ENCODE measurements around the gene PCDHA13. TPM values are rescaled to one million over a fixed set of nuclear protein-coding genes. Genes with fewer than 3 reads are reported as not detected.

Gene PCDHA13
- total RNA-seq, 1 donor from 2014 or later, result 0.97 TPM

DNA sequence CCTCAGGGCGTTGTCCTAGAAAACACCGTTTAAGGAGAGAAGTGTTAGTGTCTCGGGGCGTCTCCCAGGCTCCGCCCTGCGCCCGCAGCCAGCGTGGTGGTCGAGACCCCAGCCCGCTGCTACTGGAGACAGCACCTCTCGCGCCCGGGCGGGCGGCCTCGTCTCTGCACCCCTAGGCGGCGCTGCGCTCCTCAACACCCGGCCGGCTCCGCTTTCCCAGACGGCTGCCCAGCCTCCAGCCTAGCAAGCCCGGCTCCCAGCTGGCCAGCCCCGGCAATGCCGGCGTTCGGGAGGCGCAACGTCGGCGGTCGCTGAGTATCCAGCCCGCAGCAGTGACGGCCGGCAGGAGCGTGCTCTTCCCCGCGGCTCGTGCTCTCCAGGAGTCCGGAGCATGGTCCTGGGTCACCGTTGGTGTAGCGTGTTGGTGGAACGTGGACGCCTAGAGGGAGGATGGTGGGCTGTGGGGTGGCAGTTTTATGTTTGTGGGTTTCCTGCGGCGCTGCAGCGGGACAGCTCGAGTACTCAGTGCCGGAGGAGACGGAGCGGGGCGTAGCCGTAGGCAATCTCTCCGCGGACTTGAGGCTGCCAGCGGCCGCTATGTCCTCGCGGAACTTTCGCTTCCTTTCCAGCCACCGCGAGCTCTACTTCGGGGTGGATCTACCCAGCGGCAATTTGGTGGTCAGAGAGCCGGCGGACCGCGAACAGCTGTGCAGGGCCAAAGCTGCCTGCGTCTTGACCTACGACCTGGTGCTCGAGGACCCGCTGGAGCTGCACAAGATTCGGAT is 44.7 kb downstream of the PCDHA13 start:
- intact Hi-C loops (cut with DNase I), result no loop called here

DNA sequence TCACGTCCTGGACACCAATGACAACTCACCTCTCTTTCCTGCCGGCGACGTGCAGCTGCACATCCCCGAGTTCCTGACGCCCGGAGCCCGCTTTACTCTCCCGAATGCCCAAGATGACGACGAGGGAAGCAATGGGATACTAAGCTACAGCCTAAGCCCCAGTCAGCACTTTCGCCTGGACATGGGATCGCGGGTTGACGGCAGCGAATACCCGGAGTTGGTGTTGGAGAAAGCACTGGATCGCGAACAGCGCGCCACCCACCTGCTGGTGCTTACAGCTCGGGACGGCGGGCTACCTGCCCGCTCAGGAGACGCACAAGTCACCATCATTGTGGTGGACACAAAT is 45.3 kb downstream of the PCDHA13 start:
- H3K27ac ChIP-seq, result peak overlapping the region; percentile 48
- H3K9me3 ChIP-seq, result no peaks in the 10 kb centered on the region
- peaks cover 9% of the 10 kb centered on the region for H3K4me1 ChIP-seq
- no peaks in the 10 kb centered on the region for H3K36me3 ChIP-seq
- peak overlapping the region; percentile 58 for H3K4me3 ChIP-seq
- TF ChIP-seq, protein P1, sequence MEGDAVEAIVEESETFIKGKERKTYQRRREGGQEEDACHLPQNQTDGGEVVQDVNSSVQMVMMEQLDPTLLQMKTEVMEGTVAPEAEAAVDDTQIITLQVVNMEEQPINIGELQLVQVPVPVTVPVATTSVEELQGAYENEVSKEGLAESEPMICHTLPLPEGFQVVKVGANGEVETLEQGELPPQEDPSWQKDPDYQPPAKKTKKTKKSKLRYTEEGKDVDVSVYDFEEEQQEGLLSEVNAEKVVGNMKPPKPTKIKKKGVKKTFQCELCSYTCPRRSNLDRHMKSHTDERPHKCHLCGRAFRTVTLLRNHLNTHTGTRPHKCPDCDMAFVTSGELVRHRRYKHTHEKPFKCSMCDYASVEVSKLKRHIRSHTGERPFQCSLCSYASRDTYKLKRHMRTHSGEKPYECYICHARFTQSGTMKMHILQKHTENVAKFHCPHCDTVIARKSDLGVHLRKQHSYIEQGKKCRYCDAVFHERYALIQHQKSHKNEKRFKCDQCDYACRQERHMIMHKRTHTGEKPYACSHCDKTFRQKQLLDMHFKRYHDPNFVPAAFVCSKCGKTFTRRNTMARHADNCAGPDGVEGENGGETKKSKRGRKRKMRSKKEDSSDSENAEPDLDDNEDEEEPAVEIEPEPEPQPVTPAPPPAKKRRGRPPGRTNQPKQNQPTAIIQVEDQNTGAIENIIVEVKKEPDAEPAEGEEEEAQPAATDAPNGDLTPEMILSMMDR (IDR thresholded peaks at IDR 0.05), result no peak
- DNase-seq (peak; percentile 47), ATAC-seq (peak; percentile 17 to 43)
- intact Hi-C loops (cut with DNase I), result no loop called here
- peaks cover 17% of the 10 kb centered on the region for H3K27me3 ChIP-seq (ENCODE audit: low read depth)

More for the DNA sequence above, 44.7 kb downstream of the PCDHA13 start:
- Histone ChIP-seq H3K36me3 (no peaks in the 10 kb centered on the region), H3K27me3 (ENCODE audit: low read depth) (peaks cover 17% of the 10 kb centered on the region), H3K9me3 (no peaks in the 10 kb centered on the region), H3K27ac (peak overlapping the region; percentile 48), H3K4me3 (peak overlapping the region; percentile 58), H3K4me1 (peaks cover 9% of the 10 kb centered on the region)
- TF ChIP-seq, protein P1 (IDR thresholded peaks at IDR 0.05), result peak; percentile 86
- DNase-seq (peak; percentile 90), ATAC-seq (peak; percentile 98)

Other genes with a start within 250 kb of the PCDHA13 start
- 165 TPM for gene CD14, start 248.9 kb upstream of the PCDHA13 start, total RNA-seq
- gene TMCO6, start 242.7 kb upstream of the PCDHA13 start, total RNA-seq, result 12.3 TPM
- gene NDUFA2, start 234.5 kb upstream of the PCDHA13 start, total RNA-seq, result 53.3 TPM
- 78.5 TPM for gene IK, start 234.3 kb upstream of the PCDHA13 start, total RNA-seq
- gene WDR55, start 217.2 kb upstream of the PCDHA13 start, total RNA-seq, result 22.4 TPM
- gene DND1, start 208.5 kb upstream of the PCDHA13 start, total RNA-seq, result 1.2 TPM
- gene HARS1, start 190.8 kb upstream of the PCDHA13 start, total RNA-seq, result 44.5 TPM
- gene HARS2, start 190.7 kb upstream of the PCDHA13 start, total RNA-seq, result 27.6 TPM
- 42.9 TPM for gene ZMAT2, start 181.7 kb upstream of the PCDHA13 start, total RNA-seq
- not detected for gene PCDHA1, start 96.0 kb upstream of the PCDHA13 start, total RNA-seq
- not detected for gene PCDHA2, start 87.3 kb upstream of the PCDHA13 start, total RNA-seq
- gene PCDHA3, start 81.1 kb upstream of the PCDHA13 start, total RNA-seq, result 0.77 TPM
- gene PCDHA4, start 75.1 kb upstream of the PCDHA13 start, total RNA-seq, result 0.59 TPM
- gene PCDHA5, start 60.5 kb upstream of the PCDHA13 start, total RNA-seq, result 0.18 TPM
- 0.50 TPM for gene PCDHA6, start 54.2 kb upstream of the PCDHA13 start, total RNA-seq
- gene PCDHA7, start 47.9 kb upstream of the PCDHA13 start, total RNA-seq, result 0.15 TPM
- 0.38 TPM for gene PCDHA8, start 40.9 kb upstream of the PCDHA13 start, total RNA-seq
- 0.32 TPM for gene PCDHA9, start 33.7 kb upstream of the PCDHA13 start, total RNA-seq
- 1.5 TPM for gene PCDHA10, start 26.2 kb upstream of the PCDHA13 start, total RNA-seq
- gene PCDHA11, start 13.2 kb upstream of the PCDHA13 start, total RNA-seq, result 0.38 TPM
- gene PCDHA12, start 6.8 kb upstream of the PCDHA13 start, total RNA-seq, result 6.6 TPM
- 3.1 TPM for gene PCDHAC1, start 44.2 kb downstream of the PCDHA13 start, total RNA-seq
- gene PCDHAC2, start 84.4 kb downstream of the PCDHA13 start, total RNA-seq, result 5.8 TPM
- gene PCDHB1, start 169.2 kb downstream of the PCDHA13 start, total RNA-seq, result 0.15 TPM
- gene PCDHB2, start 212.5 kb downstream of the PCDHA13 start, total RNA-seq, result 5.6 TPM
- gene PCDHB3, start 218.3 kb downstream of the PCDHA13 start, total RNA-seq, result 1.5 TPM
- 2.2 TPM for gene PCDHB4, start 239.7 kb downstream of the PCDHA13 start, total RNA-seq

Measured in lower lobe of right lung (tissue), 2 donors.